IPS-15b (cell line): ENCODE measurements around the gene CALML5.

Experiments used
- H3K27me3 ChIP-seq: one replicate; pipeline ENCODE4 v1.6.1; 2013; ENCODE audit warnings: low read length; ENCODE audit not compliant: control insufficient read depth, insufficient read depth
- H3K36me3 ChIP-seq: one replicate; pipeline ENCODE4 v1.6.1; 2013; ENCODE audit warnings: low read length; ENCODE audit not compliant: control insufficient read depth, insufficient read depth
- H3K4me1 ChIP-seq: one replicate; pipeline ENCODE4 v1.6.1; 2013; ENCODE audit warnings: mild to moderate bottlenecking, low read length; ENCODE audit not compliant: control insufficient read depth, insufficient read depth
- H3K4me3 ChIP-seq: one replicate; pipeline ENCODE4 v1.5.1; 2013; ENCODE audit warnings: low read depth, low read length
- H3K9ac ChIP-seq: one replicate; pipeline ENCODE4 v1.6.1; 2013; ENCODE audit warnings: low read depth, mild to moderate bottlenecking, low read length
- H3K9me3 ChIP-seq: one replicate; pipeline ENCODE4 v1.6.1; 2013; ENCODE audit warnings: mild to moderate bottlenecking, low read length; ENCODE audit not compliant: control insufficient read depth, insufficient read depth

Gene CALML5

GRCh38 chr10:5469353-5470061, 29.9 kb downstream of the CALML5 start:
- Histone ChIP-seq H3K36me3 (no peaks in the 10 kb centered on the region), H3K9ac (no peak overlapping the region), H3K4me3 (no peak overlapping the region), H3K9me3 (peaks cover 13% of the 10 kb centered on the region), H3K4me1 (peaks cover 15% of the 10 kb centered on the region), H3K27me3 (no peaks in the 10 kb centered on the region)

- Histone ChIP-seq H3K36me3 (no peaks in the 10 kb centered on the region), H3K9ac (no peak overlapping the region), H3K4me1 (peaks cover 15% of the 10 kb centered on the region), H3K9me3 (peaks cover 13% of the 10 kb centered on the region), H3K4me3 (no peak overlapping the region), H3K27me3 (no peaks in the 10 kb centered on the region)
Measured at GRCh38 chr10:5468262-5469106, 30.9 kb downstream of the CALML5 start.

- Histone ChIP-seq H3K9me3 (peaks cover 13% of the 10 kb centered on the region), H3K27me3 (no peaks in the 10 kb centered on the region), H3K36me3 (no peaks in the 10 kb centered on the region), H3K9ac (no peak overlapping the region), H3K4me3 (no peak overlapping the region), H3K4me1 (peaks cover 15% of the 10 kb centered on the region)
Measured at GRCh38 chr10:5467634-5468255, 31.6 kb downstream of the CALML5 start.

GRCh38 chr10:5467207-5467535, 32.2 kb downstream of the CALML5 start:
- Histone ChIP-seq H3K9me3 (peaks cover 13% of the 10 kb centered on the region), H3K36me3 (no peaks in the 10 kb centered on the region), H3K4me1 (peaks cover 15% of the 10 kb centered on the region), H3K9ac (no peak overlapping the region), H3K27me3 (no peaks in the 10 kb centered on the region), H3K4me3 (no peak overlapping the region)

- peaks cover 15% of the 10 kb centered on the region for H3K4me1 ChIP-seq
- peak overlapping the region; percentile 11 for H3K4me3 ChIP-seq
- no peaks in the 10 kb centered on the region for H3K36me3 ChIP-seq
- H3K9me3 ChIP-seq: peaks cover 13% of the 10 kb centered on the region
- H3K9ac ChIP-seq: peak overlapping the region; percentile 67
- no peaks in the 10 kb centered on the region for H3K27me3 ChIP-seq
Measured at GRCh38 chr10:5466451-5467206, 32.7 kb downstream of the CALML5 start.

GRCh38 chr10:5465976-5466450, 33.4 kb downstream of the CALML5 start:
- Histone ChIP-seq H3K36me3 (no peaks in the 10 kb centered on the region), H3K9ac (peak overlapping the region; percentile 67), H3K4me1 (peaks cover 15% of the 10 kb centered on the region), H3K27me3 (no peaks in the 10 kb centered on the region), H3K9me3 (peaks cover 13% of the 10 kb centered on the region), H3K4me3 (peak overlapping the region; percentile 11)

- Histone ChIP-seq H3K36me3 (no peaks in the 10 kb centered on the region), H3K9me3 (peaks cover 8% of the 10 kb centered on the region), H3K4me3 (no peak overlapping the region)
Measured at GRCh38 chr10:5464546-5464945, 34.8 kb downstream of the CALML5 start.

GRCh38 chr10:5462841-5463293, 36.5 kb downstream of the CALML5 start:
- H3K9ac ChIP-seq: no peak overlapping the region
- H3K36me3 ChIP-seq: peaks cover 5% of the 10 kb centered on the region
- no peak overlapping the region for H3K4me3 ChIP-seq
- peaks cover under 1% of the 10 kb centered on the region for H3K9me3 ChIP-seq
- H3K27me3 ChIP-seq: no peaks in the 10 kb centered on the region
- H3K4me1 ChIP-seq: peaks cover 15% of the 10 kb centered on the region

More at GRCh38 chr10:5464546-5464945, 34.8 kb downstream of the CALML5 start:
- Histone ChIP-seq H3K9ac (no peak overlapping the region), H3K27me3 (no peaks in the 10 kb centered on the region), H3K4me1 (peaks cover 15% of the 10 kb centered on the region)

GRCh38 chr10:5461914-5462840, 37.2 kb downstream of the CALML5 start:
- Histone ChIP-seq H3K9me3 (no peaks in the 10 kb centered on the region), H3K27me3 (no peaks in the 10 kb centered on the region), H3K4me3 (no peak overlapping the region), H3K36me3 (peaks cover 5% of the 10 kb centered on the region), H3K4me1 (peaks cover 13% of the 10 kb centered on the region), H3K9ac (no peak overlapping the region)

GRCh38 chr10:5461203-5461588, 38.2 kb downstream of the CALML5 start:
- Histone ChIP-seq H3K9ac (no peak overlapping the region), H3K4me3 (no peak overlapping the region), H3K9me3 (no peaks in the 10 kb centered on the region), H3K4me1 (peaks cover 6% of the 10 kb centered on the region), H3K36me3 (peaks cover 11% of the 10 kb centered on the region), H3K27me3 (no peaks in the 10 kb centered on the region)
